Spleen (tissue), 11 donors: ENCODE measurements around the gene LAS1L. TPM values are rescaled to one million over a fixed set of nuclear protein-coding genes. Genes with fewer than 3 reads are reported as not detected.

ENCODE experiments used
- DNase-seq: peaks from one replicate; pipeline ENCODE4 v3.0.0-alpha.2; 2020
- H3K27ac ChIP-seq, 8 donors: fragments of 200-600 bp; sonication (generic) in 7 of 8; 1 replicate in 4 of 8; 2 replicates in 4 of 8; pipeline versions ENCODE4 v1.5.0 to v1.8.0; 2016 to 2021; ENCODE audit warnings: inconsistent platforms in 4 of 8, mild to moderate bottlenecking in 4 of 8, moderate library complexity in 1 of 8
- H3K27me3 ChIP-seq, 7 donors: fragments of 200-600 bp; sonication (generic) in 6 of 7; replicated peaks in 1 of 7; 1 replicate in 4 of 7; 2 replicates in 3 of 7; pipeline versions ENCODE4 v1.5.0 to v1.8.0; 2016 to 2021; ENCODE audit warnings: inconsistent platforms in 3 of 7, mild to moderate bottlenecking in 1 of 7
- H3K36me3 ChIP-seq, 6 donors: fragments of 200-600 bp; sonication (generic) in 5 of 6; 1 replicate in 4 of 6; 2 replicates in 2 of 6; pipeline versions ENCODE4 v1.5.0 to v1.8.0; 2016 to 2021; ENCODE audit warnings: inconsistent platforms in 2 of 6
- H3K4me1 ChIP-seq, 6 donors: fragments of 200-600 bp; sonication (generic) in 5 of 6; 1 replicate in 3 of 6; 2 replicates in 3 of 6; pipeline versions ENCODE4 v1.5.0 to v1.8.0; 2016 to 2021; ENCODE audit warnings: inconsistent platforms in 3 of 6
- H3K4me3 ChIP-seq, 8 donors: fragments of 200-600 bp; sonication (generic) in 7 of 8; 1 replicate in 4 of 8; 2 replicates in 4 of 8; pipeline versions ENCODE4 v1.5.0 to v1.8.0; 2016 to 2021; ENCODE audit warnings: inconsistent platforms in 4 of 8, mild to moderate bottlenecking in 4 of 8, moderate library complexity in 2 of 8
- H3K9me3 ChIP-seq, 8 donors: fragments of 200-600 bp; sonication (generic) in 7 of 8; 1 replicate in 4 of 8; 2 replicates in 4 of 8; pipeline versions ENCODE4 v1.5.0 to v1.8.0; 2016 to 2021; ENCODE audit warnings: inconsistent platforms in 4 of 8
- CTCF ChIP-seq, 11 experiments: fragments of 200-600 bp in 7 of 11; fragments of 450-650 bp in 4 of 11; sonication (generic) in 4 of 11; IDR thresholded peaks in 8 of 11; conservative IDR thresholded peaks in 3 of 11; 1 replicate in 7 of 11; 2 replicates in 4 of 11; pipeline versions ENCODE4 v1.4.0 to v1.8.0; 2016 to 2021; ENCODE audit warnings: antibody characterized with exemption in 11 of 11, inconsistent platforms in 4 of 11, mild to moderate bottlenecking in 1 of 11
- POLR2A ChIP-seq, 3 donors: fragments of 450-650 bp; IDR thresholded peaks; one replicate each; pipeline ENCODE4 v1.5.1; 2017; ENCODE audit warnings: antibody characterized with exemption in 3 of 3, mild to moderate bottlenecking in 1 of 3
- POLR2AphosphoS5 ChIP-seq, 3 donors: sonication (generic); formaldehyde crosslinking; IDR thresholded peaks; one replicate each; pipeline ENCODE4 v1.5.1; 2017; ENCODE audit warnings: antibody characterized with exemption in 3 of 3
- WGBS, 5 donors: extraction: QIAGEN DNeasy Blood & Tissue Kit in 3 of 5; methylation state at CpG; one replicate each; pipeline versions ENCODE4 v1.1.5 to v1.1.7; 2013 to 2018; 5-methylcytosine and 5-hydroxymethylcytosine counted together
- intact Hi-C: fragments of 100-400 bp; cut with DNase I; formaldehyde crosslinking; loops from one replicate; pipeline ENCODE4 v1.15.0; 2023; ENCODE audit warnings: low total_unique reads
- polyA plus RNA-seq, 3 donors: library from polyadenylated mRNA; stranded (reverse); fragments of 200-250 nt; gene quantifications; one replicate each; pipeline ENCODE4 v1.2.1, GENCODE V29; 2013
- total RNA-seq, 7 donors: library from RNA; depleted of rRNA in 3 of 7; stranded (reverse); fragments of >200 nt in 3 of 7; fragmentation: NEBNext Ultra II Directional in 4 of 7; extraction: Animal tissue kit (Norgen Biotek cat#: 25700) in 4 of 7; gene quantifications; one replicate each; pipeline versions ENCODE4 v1.1.0 to v1.2.1, GENCODE V29; 2016 to 2021
- donor health status: healthy with polysubstance abuse.
- donor health status: DM: no; HTN: no; CAD: no; lungs with moderate emphysema.
- donor health status: DM: no; HTN: no; CAD: no.
- donor health status: Bipolar disorder and iron deficiency.
- donor health status: healthy.
- donor health status: DM: no; HTN: no; CAD: no.
- donor health status: DM: yes; HTN: yes; CAD: no.

Gene LAS1L
- total and polyA plus RNA-seq, 10 donors, result 19.0 to 31.3 (median 26.7) TPM

DNA sequence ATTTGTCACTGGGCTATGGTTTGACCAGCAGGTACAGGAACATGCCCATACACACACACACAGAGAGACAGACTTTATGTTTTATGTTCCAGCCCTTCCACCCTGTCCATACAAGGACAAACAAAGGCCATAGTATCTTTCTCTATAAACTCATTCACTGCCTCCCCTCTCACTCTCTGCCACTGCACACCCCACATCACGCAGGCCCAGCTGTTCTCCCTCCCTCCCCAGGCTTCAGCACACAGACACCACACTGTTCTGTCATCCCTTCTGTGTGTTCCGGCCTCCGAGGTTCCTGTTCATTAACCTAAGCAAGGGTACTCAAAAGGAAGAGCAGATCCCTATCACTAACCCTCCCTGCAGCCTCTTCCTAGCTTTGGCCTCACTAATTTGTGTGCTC, 17.8 kb downstream of the LAS1L start:
- H3K9me3 ChIP-seq, result no peaks in the 10 kb centered on the region
- no peak overlapping the region for H3K4me3 ChIP-seq
- intact Hi-C loops, result no loop called here
- TF ChIP-seq CTCF (IDR thresholded peaks at IDR 0.05 in 8 of 11, conservative IDR thresholded peaks at IDR 0.05 in 3 of 11), result no peak
- TF ChIP-seq POLR2A (IDR thresholded peaks at IDR 0.05), result no peak
- TF ChIP-seq POLR2AphosphoS5 (IDR thresholded peaks at IDR 0.05), result no peak
- DNase-seq, result no peak
- H3K4me1 ChIP-seq, result no peaks in the 10 kb centered on the region
- no peak overlapping the region for H3K27ac ChIP-seq
- peaks cover 0 to 90% (median 38%) of the 10 kb centered on the region in 6 donors for H3K36me3 ChIP-seq
- no peaks in the 10 kb centered on the region for H3K27me3 ChIP-seq
- 76 to 97% (median 91%) methylated on average over 3 of the region's 3 CpGs for WGBS, 5 donors

- Histone ChIP-seq H3K4me1 (no peaks in the 10 kb centered on the region), H3K9me3 (no peaks in the 10 kb centered on the region), H3K4me3 (no peak overlapping the region), H3K36me3 (peaks cover 0 to 77% (median 23%) of the 10 kb centered on the region in 6 donors), H3K27ac (no peak overlapping the region), H3K27me3 (no peaks in the 10 kb centered on the region)
- no peak for DNase-seq
- intact Hi-C loops, result no loop called here
- 30 to 69% (median 41%) methylated on average over 1 of the region's 1 CpG for WGBS, 5 donors
- TF ChIP-seq POLR2A (IDR thresholded peaks at IDR 0.05) (no peak), CTCF (IDR thresholded peaks at IDR 0.05 in 8 of 11, conservative IDR thresholded peaks at IDR 0.05 in 3 of 11) (no peak), POLR2AphosphoS5 (IDR thresholded peaks at IDR 0.05) (no peak)
These were observed 21.0 kb downstream of the LAS1L start for GRCh38 chrX:65513610-65514009.

DNA sequence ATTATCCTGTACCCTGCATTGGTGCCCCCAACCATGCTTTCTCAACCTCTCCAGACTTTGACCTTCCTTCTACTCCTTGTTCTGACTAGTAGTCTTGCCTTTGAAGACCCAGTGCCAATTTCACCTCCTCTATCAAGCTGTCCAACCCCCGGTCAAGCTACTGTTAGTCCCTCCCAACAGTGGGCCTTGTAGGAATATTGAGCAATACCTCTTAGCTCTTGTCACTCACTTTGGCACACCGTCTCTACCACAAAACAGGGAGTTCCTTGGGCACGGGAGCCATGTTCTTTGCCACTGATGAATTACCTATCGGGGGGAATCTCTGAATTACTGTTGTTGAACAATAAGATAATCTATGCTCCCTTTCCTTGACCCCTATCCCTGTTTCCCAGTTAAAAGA, 25.2 kb downstream of the LAS1L start:
- peaks cover 0 to 80% (median 15%) of the 10 kb centered on the region in 6 donors for H3K36me3 ChIP-seq
- no peak for TF ChIP-seq CTCF (IDR thresholded peaks at IDR 0.05 in 8 of 11, conservative IDR thresholded peaks at IDR 0.05 in 3 of 11)
- no peak for TF ChIP-seq POLR2A (IDR thresholded peaks at IDR 0.05)
- TF ChIP-seq POLR2AphosphoS5 (IDR thresholded peaks at IDR 0.05), result no peak
- H3K27me3 ChIP-seq, result no peaks in the 10 kb centered on the region
- H3K4me1 ChIP-seq, result no peaks in the 10 kb centered on the region
- intact Hi-C loops, result no loop called here
- WGBS, 5 donors, result 79 to 89% (median 82%) methylated on average over 4 of the region's 4 CpGs
- no peak for DNase-seq
- H3K27ac ChIP-seq, result no peak overlapping the region
- H3K4me3 ChIP-seq, result no peak overlapping the region
- no peaks in the 10 kb centered on the region for H3K9me3 ChIP-seq

DNA sequence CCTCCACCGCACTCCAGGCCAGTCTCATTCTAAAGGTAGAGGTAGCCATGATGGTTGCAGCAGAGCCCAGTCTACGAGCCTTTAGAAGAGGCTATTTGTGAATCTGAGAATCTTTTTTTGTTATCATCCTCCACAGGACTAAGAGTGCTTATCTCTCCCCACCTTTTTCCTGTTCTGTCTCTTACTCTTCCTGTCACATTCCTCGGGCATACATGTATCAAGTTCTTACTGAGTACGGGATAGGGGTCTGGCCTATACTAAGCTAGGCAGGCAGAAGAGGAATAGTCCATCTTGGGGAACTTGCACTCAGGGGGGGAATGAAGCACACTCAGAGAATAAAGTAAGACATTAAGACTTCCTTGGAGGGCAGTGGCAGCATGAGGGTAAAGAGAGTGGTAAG, 25.7 kb downstream of the LAS1L start:
- Histone ChIP-seq H3K27ac (no peak overlapping the region), H3K4me1 (no peaks in the 10 kb centered on the region), H3K27me3 (no peaks in the 10 kb centered on the region), H3K4me3 (no peak overlapping the region), H3K36me3 (peaks cover 0 to 75% (median 12%) of the 10 kb centered on the region in 6 donors), H3K9me3 (no peaks in the 10 kb centered on the region)
- 53 to 70% (median 60%) methylated on average over 4 of the region's 4 CpGs for WGBS, 5 donors
- TF ChIP-seq CTCF (IDR thresholded peaks at IDR 0.05 in 8 of 11, conservative IDR thresholded peaks at IDR 0.05 in 3 of 11) (no peak), POLR2A (IDR thresholded peaks at IDR 0.05) (no peak), POLR2AphosphoS5 (IDR thresholded peaks at IDR 0.05) (no peak)
- intact Hi-C loops, result no loop called here
- no peak for DNase-seq
